NB4 (cell line): ENCODE measurements around the gene FRMPD4.

ENCODE experiments used
- DNase-seq: peaks from one replicate; pipeline ENCODE4 v3.0.0; 2010; ENCODE audit warnings: low read depth
- H3K4me3 ChIP-seq: one replicate; pipeline ENCODE4 v1.5.1; 2011; ENCODE audit warnings: mild to moderate bottlenecking, low read depth, low read length, moderate library complexity
- MYC ChIP-seq: IDR thresholded peaks from 2 replicates; pipeline ENCODE4 v1.6.1; 2011; ENCODE audit warnings: low read depth, low read length
- POLR2A ChIP-seq: IDR thresholded peaks from 2 replicates; pipeline ENCODE4 v1.6.1; 2011; ENCODE audit warnings: mild to moderate bottlenecking; ENCODE audit not compliant: insufficient read length; ENCODE audit errors: extremely low read depth
- TF ChIP-seq, protein P1 (sequence below): IDR thresholded peaks from 2 replicates; pipeline ENCODE4 v1.6.1; 2011; ENCODE audit warnings: low read depth, low read length
- TF ChIP-seq, protein P2 (sequence below): IDR thresholded peaks from one replicate; pipeline ENCODE4 v1.5.1; 2012; ENCODE audit warnings: low read depth, low read length

Gene FRMPD4

DNA sequence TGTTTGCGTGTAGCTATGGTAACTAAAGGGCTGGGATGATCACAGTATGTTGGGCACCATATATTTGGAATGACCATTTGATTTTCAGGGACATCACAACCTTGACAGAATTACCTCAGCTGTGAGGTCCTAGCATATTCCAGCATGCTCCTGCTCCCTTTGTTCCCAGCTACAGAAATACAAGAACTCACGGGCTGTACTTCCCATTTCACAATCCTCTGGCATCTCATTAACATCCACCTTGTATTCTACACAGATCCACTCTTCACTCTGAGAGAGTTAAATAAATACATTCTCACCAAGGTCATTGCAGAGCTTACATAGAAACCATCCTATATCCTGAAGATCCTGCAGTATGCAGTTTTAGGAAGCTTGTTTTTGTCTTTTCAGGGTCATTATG lies 169.7 kb downstream of the FRMPD4 start:
- DNase-seq = no peak
- TF ChIP-seq, protein P1, sequence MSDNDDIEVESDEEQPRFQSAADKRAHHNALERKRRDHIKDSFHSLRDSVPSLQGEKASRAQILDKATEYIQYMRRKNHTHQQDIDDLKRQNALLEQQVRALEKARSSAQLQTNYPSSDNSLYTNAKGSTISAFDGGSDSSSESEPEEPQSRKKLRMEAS = no peak
- TF ChIP-seq POLR2A (no peak), MYC (no peak)
- TF ChIP-seq, protein P2, sequence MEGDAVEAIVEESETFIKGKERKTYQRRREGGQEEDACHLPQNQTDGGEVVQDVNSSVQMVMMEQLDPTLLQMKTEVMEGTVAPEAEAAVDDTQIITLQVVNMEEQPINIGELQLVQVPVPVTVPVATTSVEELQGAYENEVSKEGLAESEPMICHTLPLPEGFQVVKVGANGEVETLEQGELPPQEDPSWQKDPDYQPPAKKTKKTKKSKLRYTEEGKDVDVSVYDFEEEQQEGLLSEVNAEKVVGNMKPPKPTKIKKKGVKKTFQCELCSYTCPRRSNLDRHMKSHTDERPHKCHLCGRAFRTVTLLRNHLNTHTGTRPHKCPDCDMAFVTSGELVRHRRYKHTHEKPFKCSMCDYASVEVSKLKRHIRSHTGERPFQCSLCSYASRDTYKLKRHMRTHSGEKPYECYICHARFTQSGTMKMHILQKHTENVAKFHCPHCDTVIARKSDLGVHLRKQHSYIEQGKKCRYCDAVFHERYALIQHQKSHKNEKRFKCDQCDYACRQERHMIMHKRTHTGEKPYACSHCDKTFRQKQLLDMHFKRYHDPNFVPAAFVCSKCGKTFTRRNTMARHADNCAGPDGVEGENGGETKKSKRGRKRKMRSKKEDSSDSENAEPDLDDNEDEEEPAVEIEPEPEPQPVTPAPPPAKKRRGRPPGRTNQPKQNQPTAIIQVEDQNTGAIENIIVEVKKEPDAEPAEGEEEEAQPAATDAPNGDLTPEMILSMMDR = no peak

DNA sequence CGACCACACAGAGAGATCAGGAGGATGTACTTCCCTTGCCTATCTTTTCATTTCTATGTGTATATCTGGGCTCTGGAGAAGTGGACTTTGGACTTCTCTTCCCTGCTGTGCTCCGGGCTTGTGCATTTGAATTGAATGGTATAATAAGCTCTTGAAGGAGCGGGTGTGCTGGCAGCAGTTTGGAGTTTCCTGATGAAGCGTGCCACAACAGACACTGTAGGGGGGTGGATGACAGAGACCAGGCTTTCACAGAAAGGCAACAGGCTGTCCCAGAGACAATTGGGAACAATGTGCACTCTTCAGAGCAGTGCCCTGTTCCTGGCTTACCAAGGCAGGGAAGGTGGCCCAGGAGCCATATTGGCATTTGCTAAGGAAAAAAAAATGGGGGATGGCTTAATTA lies 170.1 kb downstream of the FRMPD4 start:
- TF ChIP-seq, protein P1 = no peak
- TF ChIP-seq, protein P2 = no peak
- TF ChIP-seq POLR2A (no peak), MYC (no peak)
- DNase-seq = no peak
- H3K4me3 ChIP-seq = no peak overlapping the region

More for the DNA sequence above, 169.7 kb downstream of the FRMPD4 start:
- no peak overlapping the region for H3K4me3 ChIP-seq

DNA sequence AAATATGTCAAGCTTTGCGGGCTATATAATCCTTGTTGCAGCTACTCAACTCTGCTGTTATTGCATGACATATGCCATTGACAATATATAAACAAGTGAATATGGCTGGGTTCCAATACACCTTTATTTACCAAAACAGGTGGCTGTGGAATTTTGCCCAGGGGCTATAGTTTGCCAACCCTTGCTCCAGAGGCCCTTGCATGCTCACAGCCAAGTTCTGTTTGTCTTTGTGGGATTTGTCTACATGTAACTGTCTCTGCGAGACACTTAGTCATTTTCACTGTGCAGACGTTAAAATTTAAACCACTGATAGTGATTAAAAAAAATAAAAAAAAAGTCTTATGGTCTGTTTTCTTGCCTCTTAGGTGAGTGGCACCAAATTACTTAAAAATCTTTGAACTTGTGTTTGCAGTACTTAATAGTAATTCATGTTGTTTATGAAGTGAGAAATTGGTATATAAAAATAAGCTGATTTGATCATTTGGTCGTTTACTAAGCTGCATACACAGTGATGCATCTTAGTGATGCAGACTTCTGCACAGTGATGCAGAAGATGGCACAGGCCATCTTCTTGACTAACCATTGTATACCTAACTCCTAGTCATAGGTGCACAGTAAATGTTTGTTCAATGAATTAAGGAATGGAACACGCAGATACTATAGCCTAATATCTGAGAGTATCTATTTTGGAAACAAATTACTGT lies 170.9 kb downstream of the FRMPD4 start:
- TF ChIP-seq MYC = no peak
- TF ChIP-seq, protein P1 = no peak
- TF ChIP-seq, protein P2 = no peak
- no peak for TF ChIP-seq POLR2A
- H3K4me3 ChIP-seq = no peak overlapping the region

DNA sequence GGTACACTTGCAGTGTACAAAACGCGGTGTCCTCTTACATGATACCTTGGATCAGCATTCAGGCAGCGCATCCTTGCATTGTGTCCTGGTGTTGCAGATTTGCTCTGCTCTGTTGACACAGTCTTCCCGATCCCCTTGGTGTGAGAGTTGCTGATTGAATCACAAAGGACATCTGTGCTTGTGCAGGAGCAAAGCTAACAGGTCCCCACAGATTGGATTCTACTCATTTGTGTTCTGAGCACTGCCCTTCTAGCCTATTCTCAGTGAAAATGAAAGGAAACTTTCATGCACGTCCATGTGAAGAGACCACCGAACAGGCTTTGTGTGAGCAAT lies 171.4 kb downstream of the FRMPD4 start:
- no peak overlapping the region for H3K4me3 ChIP-seq
- TF ChIP-seq MYC (no peak), POLR2A (no peak)
- TF ChIP-seq, protein P2 = no peak
- TF ChIP-seq, protein P1 = no peak
- DNase-seq = no peak

More for the DNA sequence above, 170.9 kb downstream of the FRMPD4 start:
- DNase-seq = no peak

DNA sequence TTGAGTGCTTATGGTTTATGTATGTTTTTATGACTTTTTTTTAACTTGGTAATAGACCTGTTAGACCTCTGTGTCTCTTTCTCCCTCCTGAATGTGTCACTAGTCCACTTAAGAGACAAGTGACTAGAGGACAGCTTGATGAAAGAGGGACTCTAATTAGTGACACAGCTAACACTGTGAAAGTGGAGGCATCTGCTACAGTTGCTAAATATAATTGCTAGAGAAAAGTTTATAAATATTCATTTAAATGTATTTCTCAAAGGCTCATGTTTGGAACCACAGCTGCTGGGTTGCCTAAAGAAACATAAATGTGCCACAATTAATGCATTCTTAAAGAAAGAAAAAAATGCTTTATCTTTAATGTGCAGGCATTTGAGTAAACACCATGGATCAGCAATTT lies 176.4 kb downstream of the FRMPD4 start:
- no peak for DNase-seq
- no peak overlapping the region for H3K4me3 ChIP-seq
- TF ChIP-seq MYC (no peak), POLR2A (no peak)
- TF ChIP-seq, protein P1 = no peak
- TF ChIP-seq, protein P2 = no peak
